Motor neuron (in vitro differentiated cells): ENCODE results near the gene CEP192. TPM values are rescaled to one million over a fixed set of nuclear protein-coding genes. Genes with fewer than 3 reads are reported as not detected.

Experiments used
- total RNA-seq, 8 experiments: library from RNA; unstranded; fragments of 300-600 nt; gene quantifications; 2 replicates each; pipeline versions ENCODE4 v1.2.3 to v1.2.4, GENCODE V29; 2022

The CEP192 gene
- total RNA-seq, 8 experiments from 2014 or later, result 12.0 to 31.6 (median 22.0) TPM

Other genes with a start within 250 kb of the CEP192 start
- 10 to 100 TPM; 12.8 to 50.2 (median 23.8) TPM for gene PTPN2, start 107.1 kb upstream of the CEP192 start, total RNA-seq
- 10 to 100 TPM; 11.9 to 51.6 (median 22.5) TPM for gene SEH1L, start 43.4 kb upstream of the CEP192 start, total RNA-seq
- gene LDLRAD4, start 227.4 kb downstream of the CEP192 start, total RNA-seq, result 10 to 100 TPM in 1 of 8 experiments, 1 to 10 TPM in 5, under 1 TPM in 2; 0.25 to 39.8 (median 1.8) TPM